Measurements from ENCODE around the gene ZBTB43.

Gene ZBTB43

GRCh38 chr9:126856326-126856877 lies 51.6 kb downstream of the ZBTB43 start:
- H4K20me1 ChIP-seq (ENCODE audit: low read depth, low read length) = no peaks in the 10 kb centered on the region
- no peaks in the 10 kb centered on the region for H3K79me2 ChIP-seq (ENCODE audit: insufficient read depth, low read length)
- no peaks in the 10 kb centered on the region for H3F3A ChIP-seq (ENCODE audit: insufficient read depth)
- no peaks in the 10 kb centered on the region for H3K36me3 ChIP-seq (ENCODE audit: low read length)
- H3K9ac ChIP-seq (ENCODE audit: low read length) = no peak overlapping the region
- H3K4me2 ChIP-seq (ENCODE audit: low read depth, low read length, poor library complexity, severe bottlenecking) = no peak overlapping the region
- TF ChIP-seq EZH2phosphoT487 (conservative IDR thresholded peaks at IDR 0.05; ENCODE audit: low read length) = no peak
- no peak for TF ChIP-seq CTCF (IDR thresholded peaks at IDR 0.05; ENCODE audit: insufficient read depth, low read length, poor library complexity, severe bottlenecking)
- H3K9me2 ChIP-seq (replicated peaks; ENCODE audit: insufficient read depth, low read length) = no peaks in the 10 kb centered on the region
- H3K27ac ChIP-seq (ENCODE audit: low read depth, low read length) = no peak overlapping the region
- H2AFZ ChIP-seq (ENCODE audit: low read depth, low read length, severe bottlenecking) = no peak overlapping the region
- no peaks in the 10 kb centered on the region for H3K9me3 ChIP-seq (ENCODE audit: insufficient read depth, low read length)
- H3K27me3 ChIP-seq (ENCODE audit: low read length) = no peaks in the 10 kb centered on the region; the same call in 1 of the 2 replicates
- no peak overlapping the region for H3K4me3 ChIP-seq (ENCODE audit: insufficient read depth, low read length, poor library complexity, severe bottlenecking)

DNA sequence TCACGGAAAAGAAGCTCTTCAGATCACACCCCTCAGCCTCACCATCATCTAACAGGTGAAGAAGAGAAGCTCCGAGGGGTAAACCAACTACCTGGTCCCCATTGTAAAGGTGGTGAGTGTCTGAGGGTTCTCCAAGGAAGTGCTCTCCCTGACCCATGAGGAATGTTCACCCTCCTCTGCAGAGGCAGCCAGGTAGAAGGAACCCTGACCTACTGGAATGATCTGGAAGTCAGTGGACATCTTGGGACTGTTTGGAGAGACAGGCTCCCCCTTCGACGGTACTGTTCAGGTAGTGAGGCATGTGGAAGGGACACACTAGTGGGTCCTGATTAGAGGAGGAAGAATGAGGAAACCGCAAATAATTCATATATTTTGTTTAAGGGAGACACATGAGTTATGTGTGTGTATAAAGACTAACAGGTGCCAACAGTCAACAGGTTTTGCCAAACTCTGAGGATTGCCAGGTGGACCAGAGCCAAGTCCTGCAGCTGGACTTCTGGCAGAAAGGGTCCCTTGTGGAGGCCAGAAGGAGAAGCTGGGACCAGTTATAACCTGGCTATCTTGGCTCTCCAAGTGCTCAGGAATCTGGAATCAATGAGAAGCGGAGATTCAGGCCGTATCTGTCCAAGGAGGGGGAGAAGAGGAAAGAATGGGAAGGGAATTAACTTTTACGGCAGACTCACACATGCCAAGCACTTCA lies 52.6 kb downstream of the ZBTB43 start:
- Histone ChIP-seq H3K4me3 (ENCODE audit: insufficient read depth, low read length, poor library complexity, severe bottlenecking) (no peak overlapping the region), H3K9me2 (replicated peaks; ENCODE audit: insufficient read depth, low read length) (no peaks in the 10 kb centered on the region), H3K9ac (ENCODE audit: low read length) (no peak overlapping the region), H3K79me2 (ENCODE audit: insufficient read depth, low read length) (no peaks in the 10 kb centered on the region), H2AFZ (ENCODE audit: low read depth, low read length, severe bottlenecking) (no peak overlapping the region), H3K9me3 (ENCODE audit: insufficient read depth, low read length) (no peaks in the 10 kb centered on the region), H3K27me3 (ENCODE audit: low read length) (no peaks in the 10 kb centered on the region; the same call in 1 of the 2 replicates), H3K27ac (ENCODE audit: low read depth, low read length) (no peak overlapping the region), H3K36me3 (ENCODE audit: low read length) (no peaks in the 10 kb centered on the region), H3K4me2 (ENCODE audit: low read depth, low read length, poor library complexity, severe bottlenecking) (no peak overlapping the region), H4K20me1 (ENCODE audit: low read depth, low read length) (0 out of 2 replicates have a peak, but pooled peaks cover 3% of the 10 kb centered on the region), H3F3A (ENCODE audit: insufficient read depth) (0 out of 2 replicates have a peak, but pooled peaks cover 4% of the 10 kb centered on the region)
- TF ChIP-seq CTCF (IDR thresholded peaks at IDR 0.05; ENCODE audit: insufficient read depth, low read length, poor library complexity, severe bottlenecking) (no peak), EZH2phosphoT487 (conservative IDR thresholded peaks at IDR 0.05; ENCODE audit: low read length) (no peak)

DNA sequence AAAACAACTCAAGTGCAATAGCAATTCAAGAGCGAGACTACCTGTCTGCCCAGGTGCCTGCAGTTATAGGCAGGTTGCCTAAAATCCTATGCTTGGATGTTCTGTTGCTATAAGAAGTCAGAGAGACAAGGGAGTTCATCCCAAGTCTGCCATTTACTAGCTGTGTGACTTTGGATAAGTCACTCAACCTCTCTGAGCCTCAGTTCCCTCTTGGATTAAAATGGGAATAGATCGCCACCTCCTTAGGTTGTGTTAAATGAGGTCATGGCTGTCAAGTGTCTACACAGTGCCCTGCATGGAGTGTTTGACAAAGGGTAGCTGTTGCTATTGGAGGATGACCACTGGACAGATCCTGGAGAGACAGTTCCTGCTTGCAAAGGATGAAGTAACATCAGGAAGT lies 54.3 kb downstream of the ZBTB43 start:
- no peak for TF ChIP-seq CTCF (IDR thresholded peaks at IDR 0.05; ENCODE audit: insufficient read depth, low read length, poor library complexity, severe bottlenecking)
- no peak for TF ChIP-seq EZH2phosphoT487 (conservative IDR thresholded peaks at IDR 0.05; ENCODE audit: low read length)
- no peak overlapping the region for H2AFZ ChIP-seq (ENCODE audit: low read depth, low read length, severe bottlenecking)
- no peaks in the 10 kb centered on the region for H3K9me3 ChIP-seq (ENCODE audit: insufficient read depth, low read length)
- no peak overlapping the region for H3K27ac ChIP-seq (ENCODE audit: low read depth, low read length)
- H3F3A ChIP-seq (ENCODE audit: insufficient read depth) = 0 out of 2 replicates have a peak, but pooled peaks cover 4% of the 10 kb centered on the region
- H3K27me3 ChIP-seq (ENCODE audit: low read length) = no peaks in the 10 kb centered on the region
- no peak overlapping the region for H3K4me3 ChIP-seq (ENCODE audit: insufficient read depth, low read length, poor library complexity, severe bottlenecking)
- no peaks in the 10 kb centered on the region for H3K36me3 ChIP-seq (ENCODE audit: low read length)
- H4K20me1 ChIP-seq (ENCODE audit: low read depth, low read length) = 0 out of 2 replicates have a peak, but pooled peaks cover 3% of the 10 kb centered on the region
- H3K79me2 ChIP-seq (ENCODE audit: insufficient read depth, low read length) = no peaks in the 10 kb centered on the region
- H3K4me2 ChIP-seq (ENCODE audit: low read depth, low read length, poor library complexity, severe bottlenecking) = no peak overlapping the region
- H3K9ac ChIP-seq (ENCODE audit: low read length) = no peak overlapping the region
- H3K9me2 ChIP-seq (replicated peaks; ENCODE audit: insufficient read depth, low read length) = no peaks in the 10 kb centered on the region
